GM19463 (cell line): ENCODE results near the gene NXN.
"Not testable (repeated sequence)": the region's sequence is repeated elsewhere in the genome, so short reads cannot be mapped to it uniquely, and the experiment has no call there.

Source experiments
- ATAC-seq: cut with Tn5 transposase; IDR thresholded peaks from one replicate; pipeline ENCODE4 v1.9.1; 2021; ENCODE audit warnings: mild to moderate bottlenecking, moderate library complexity; ENCODE audit not compliant: unreplicated experiment

The NXN gene

GRCh38 chr17:981292-981658 is 1.7 kb upstream of the NXN start:
- no peak for ATAC-seq

GRCh38 chr17:980406-981291 is 1.1 kb upstream of the NXN start:
- ATAC-seq = no peak

- ATAC-seq = no peak
Measured at GRCh38 chr17:979212-979538, 401 bp downstream of the NXN start.

- no peak for ATAC-seq
Measured at GRCh38 chr17:978103-979093, 1.2 kb downstream of the NXN start.

GRCh38 chr17:977166-977565 is 2.4 kb downstream of the NXN start:
- ATAC-seq = no peak

GRCh38 chr17:976312-976711 is 3.3 kb downstream of the NXN start:
- no peak for ATAC-seq

- ATAC-seq = no peak
Measured at GRCh38 chr17:975371-975915, 4.1 kb downstream of the NXN start.

- ATAC-seq = not testable (repeated sequence)
Measured at GRCh38 chr17:974778-975177, 4.8 kb downstream of the NXN start.

GRCh38 chr17:973053-973452 is 6.5 kb downstream of the NXN start:
- ATAC-seq = no peak

- ATAC-seq = not testable (repeated sequence)
Measured at GRCh38 chr17:971861-972260, 7.7 kb downstream of the NXN start.

- ATAC-seq = no peak
Measured at GRCh38 chr17:970364-970763, 9.2 kb downstream of the NXN start.

GRCh38 chr17:969811-970355 is 9.7 kb downstream of the NXN start:
- no peak for ATAC-seq

GRCh38 chr17:968812-969730 is 10.5 kb downstream of the NXN start:
- no peak for ATAC-seq

- no peak for ATAC-seq
Measured at GRCh38 chr17:967122-967521, 12.5 kb downstream of the NXN start.

GRCh38 chr17:965311-965989 is 14.1 kb downstream of the NXN start:
- no peak for ATAC-seq

GRCh38 chr17:964876-965275 is 14.7 kb downstream of the NXN start:
- no peak for ATAC-seq

- ATAC-seq = no peak
Measured at GRCh38 chr17:962670-963069, 16.9 kb downstream of the NXN start.

- no peak for ATAC-seq
Measured at GRCh38 chr17:962166-962565, 17.4 kb downstream of the NXN start.

GRCh38 chr17:958712-959451 is 20.7 kb downstream of the NXN start:
- ATAC-seq = no peak
